Astrocyte (in vitro differentiated cells and primary cell): Measurements from ENCODE around the gene SRGAP1. TPM values are rescaled to one million over a fixed set of nuclear protein-coding genes. Genes with fewer than 3 reads are reported as not detected.
"Not testable (repeated sequence)": the region's sequence is repeated elsewhere in the genome, so short reads cannot be mapped to it uniquely, and the experiment has no call there.

Experiments used
- DNase-seq: peaks from one replicate; pipeline ENCODE4 v3.0.0-alpha.2; 2010; ENCODE audit warnings: low read depth
- FAIRE-seq: peaks from 2 replicates; lab custom pipeline; 2011; peaks lifted over from hg19 to GRCh38; lab: Jason Lieb, UNC
- H2AFZ ChIP-seq: 2 replicates; pipeline ENCODE4 v1.6.0; 2012; ENCODE audit warnings: low read depth, low read length, inconsistent platforms
- H3K27ac ChIP-seq: 2 replicates; pipeline ENCODE4 v1.5.1; 2011; ENCODE audit warnings: low read depth, low read length, inconsistent platforms
- H3K27me3 ChIP-seq: 2 replicates; pipeline ENCODE4 v1.6.0; 2011; ENCODE audit warnings: low read length, inconsistent platforms; ENCODE audit not compliant: insufficient read depth
- H3K36me3 ChIP-seq: 2 replicates; pipeline ENCODE4 v1.5.1; 2011; ENCODE audit warnings: low read length, inconsistent platforms; ENCODE audit not compliant: insufficient read depth
- H3K4me1 ChIP-seq: 2 replicates; pipeline ENCODE4 v1.5.1; 2011; ENCODE audit warnings: low read length, inconsistent platforms; ENCODE audit not compliant: insufficient read depth
- H3K4me2 ChIP-seq: 2 replicates; pipeline ENCODE4 v1.6.0; 2012; ENCODE audit warnings: low read length, inconsistent platforms
- H3K4me3 ChIP-seq: 2 replicates; pipeline ENCODE4 v1.5.1; 2011; ENCODE audit warnings: low read depth, mild to moderate bottlenecking, low read length, inconsistent platforms; ENCODE audit not compliant: insufficient read depth
- H3K79me2 ChIP-seq: 2 replicates; pipeline ENCODE4 v1.6.0; 2012; ENCODE audit warnings: mild to moderate bottlenecking, low read length, inconsistent platforms; ENCODE audit not compliant: insufficient read depth
- H3K9ac ChIP-seq: 2 replicates; pipeline ENCODE4 v1.6.0; 2012; ENCODE audit warnings: mild to moderate bottlenecking, low read length, inconsistent platforms
- H3K9me3 ChIP-seq: 2 replicates; pipeline ENCODE4 v1.5.1; 2012; ENCODE audit warnings: low read depth, mild to moderate bottlenecking, low read length, inconsistent platforms; ENCODE audit not compliant: insufficient read depth
- H4K20me1 ChIP-seq: 2 replicates; pipeline ENCODE4 v1.6.0; 2012; ENCODE audit warnings: low read length, inconsistent platforms; ENCODE audit not compliant: insufficient read depth
- H3K27ac Mint-ChIP-seq: one replicate; pipeline ENCODE4 v1.8.0; 2021; ENCODE audit warnings: mild to moderate bottlenecking, mixed read lengths; ENCODE audit not compliant: unreplicated experiment
- H3K27me3 Mint-ChIP-seq: one replicate; pipeline ENCODE4 v1.8.0; 2021; ENCODE audit warnings: low read depth, mixed read lengths; ENCODE audit not compliant: unreplicated experiment
- H3K36me3 Mint-ChIP-seq: one replicate; pipeline ENCODE4 v1.8.0; 2021; ENCODE audit warnings: low read depth, mixed read lengths; ENCODE audit not compliant: unreplicated experiment
- H3K4me1 Mint-ChIP-seq: one replicate; pipeline ENCODE4 v1.8.0; 2021; ENCODE audit warnings: low read depth, mixed read lengths; ENCODE audit not compliant: unreplicated experiment
- H3K4me3 Mint-ChIP-seq: one replicate; pipeline ENCODE4 v1.8.0; 2021; ENCODE audit warnings: mild to moderate bottlenecking, moderate library complexity, mixed read lengths; ENCODE audit not compliant: unreplicated experiment
- H3K9me3 Mint-ChIP-seq: one replicate; pipeline ENCODE4 v1.8.0; 2021; ENCODE audit warnings: mild to moderate bottlenecking, mixed read lengths; ENCODE audit not compliant: unreplicated experiment
- CTCF ChIP-seq: IDR thresholded peaks from 2 replicates; pipeline ENCODE4 v1.5.1; 2011; ENCODE audit warnings: low read depth, mild to moderate bottlenecking, inconsistent platforms, low read length, moderate library complexity; ENCODE audit not compliant: insufficient read depth
- EZH2 ChIP-seq: IDR thresholded peaks from 2 replicates; pipeline ENCODE4 v1.6.1; 2012; ENCODE audit warnings: mild to moderate bottlenecking, low read length, inconsistent platforms; ENCODE audit not compliant: insufficient read depth
- total RNA-seq: library from RNA; stranded (reverse); gene quantifications from 2 replicates; pipeline ENCODE4 v1.2.1, GENCODE V29; 2021

The SRGAP1 gene
- total RNA-seq, 1 donor from 2014 or later = 15.2 TPM

GRCh38 chr12:64160021-64160710 lies 315.7 kb downstream of the SRGAP1 start:
- Histone ChIP-seq H3K4me3 (no peak overlapping the region), H3K36me3 (no peaks in the 10 kb centered on the region), H3K4me2 (peak overlapping the region; percentile 22), H3K4me1 (peaks cover 4% of the 10 kb centered on the region), H4K20me1 (no peaks in the 10 kb centered on the region), H2AFZ (no peak overlapping the region), H3K27ac (no peak overlapping the region), H3K79me2 (no peaks in the 10 kb centered on the region), H3K9ac (no peak overlapping the region), H3K27me3 (no peaks in the 10 kb centered on the region), H3K9me3 (no peaks in the 10 kb centered on the region)
- Mint-ChIP-seq H3K9me3 (peaks cover 8% of the 10 kb centered on the region), H3K4me1 (peaks cover 14% of the 10 kb centered on the region), H3K36me3 (no peaks in the 10 kb centered on the region), H3K4me3 (no peak overlapping the region), H3K27me3 (no peaks in the 10 kb centered on the region), H3K27ac (peak overlapping the region; percentile 90)
- DNase-seq = no peak
- FAIRE-seq = no peak
- no peak for TF ChIP-seq EZH2
- no peak for TF ChIP-seq CTCF

DNA sequence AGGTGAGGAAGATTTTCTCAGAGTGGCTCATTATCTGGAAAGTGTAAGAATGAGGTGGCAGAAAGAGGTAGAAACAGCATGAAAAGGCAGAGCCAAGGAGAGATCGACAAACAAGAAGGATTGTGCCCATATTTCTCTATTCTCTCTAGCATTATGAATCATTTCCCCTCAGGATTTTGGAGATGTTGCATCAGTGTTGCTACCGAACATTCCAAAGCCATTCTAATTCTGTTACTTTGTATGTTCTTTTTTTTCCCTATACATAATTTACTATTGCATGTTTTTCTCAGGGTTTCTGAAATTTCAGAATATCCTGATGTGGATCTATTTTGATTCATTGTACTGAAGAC lies 316.2 kb downstream of the SRGAP1 start:
- TF ChIP-seq CTCF (no peak), EZH2 (no peak)
- Histone ChIP-seq H3K9me3 (no peaks in the 10 kb centered on the region), H2AFZ (no peak overlapping the region), H3K27ac (no peak overlapping the region), H4K20me1 (no peaks in the 10 kb centered on the region), H3K4me2 (peak overlapping the region; percentile 22), H3K9ac (no peak overlapping the region), H3K4me1 (peaks cover 4% of the 10 kb centered on the region), H3K4me3 (no peak overlapping the region), H3K27me3 (no peaks in the 10 kb centered on the region), H3K79me2 (no peaks in the 10 kb centered on the region), H3K36me3 (no peaks in the 10 kb centered on the region)
- no peaks in the 10 kb centered on the region for H3K27me3 Mint-ChIP-seq
- H3K36me3 Mint-ChIP-seq = no peaks in the 10 kb centered on the region
- H3K4me3 Mint-ChIP-seq = no peak overlapping the region
- DNase-seq = peak; percentile 44
- H3K4me1 Mint-ChIP-seq = peaks cover 14% of the 10 kb centered on the region
- peak overlapping the region; percentile 90 for H3K27ac Mint-ChIP-seq
- FAIRE-seq = peak; percentile 97
- peaks cover 13% of the 10 kb centered on the region for H3K9me3 Mint-ChIP-seq

DNA sequence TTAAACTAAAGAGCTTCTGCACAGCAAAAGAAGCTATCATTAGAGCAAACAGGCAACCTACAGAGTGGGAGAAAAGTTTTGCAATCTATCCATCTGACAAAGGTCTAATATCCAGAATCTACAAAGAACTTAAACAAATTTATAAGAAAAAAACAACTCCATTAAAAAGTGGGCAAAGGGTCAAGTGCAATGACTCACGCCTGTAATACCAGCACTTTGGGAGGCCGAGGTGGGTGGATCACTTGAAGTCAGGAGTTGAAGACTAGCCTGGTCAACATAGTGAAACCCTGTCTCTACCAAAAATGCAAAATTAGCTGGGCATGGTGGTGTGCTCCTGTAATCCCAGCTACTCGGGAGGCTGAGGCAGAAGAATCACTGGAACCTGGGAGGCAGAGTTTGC lies 322.1 kb downstream of the SRGAP1 start:
- not testable (repeated sequence) for H3K36me3 Mint-ChIP-seq, H3K4me1 Mint-ChIP-seq, H4K20me1 ChIP-seq, FAIRE-seq, DNase-seq, H3K79me2 ChIP-seq, H3K27me3 Mint-ChIP-seq, H3K27me3 ChIP-seq, H3K4me3 ChIP-seq, H3K27ac ChIP-seq, H3K27ac Mint-ChIP-seq, H3K9me3 ChIP-seq, H2AFZ ChIP-seq, H3K4me3 Mint-ChIP-seq, H3K36me3 ChIP-seq, H3K9ac ChIP-seq, H3K4me2 ChIP-seq
- H3K9me3 Mint-ChIP-seq = peaks cover 11% of the 10 kb centered on the region
- H3K4me1 ChIP-seq = peaks cover 17% of the 10 kb centered on the region

- Mint-ChIP-seq H3K4me1 (peaks cover 13% of the 10 kb centered on the region), H3K9me3 (peaks cover 11% of the 10 kb centered on the region)
- not testable (repeated sequence) for H3K27ac Mint-ChIP-seq, H4K20me1 ChIP-seq, H3K9me3 ChIP-seq, FAIRE-seq, H3K36me3 Mint-ChIP-seq, H3K36me3 ChIP-seq, H2AFZ ChIP-seq, H3K9ac ChIP-seq, H3K4me3 Mint-ChIP-seq, H3K27me3 ChIP-seq, H3K4me2 ChIP-seq, H3K27me3 Mint-ChIP-seq, H3K27ac ChIP-seq, DNase-seq, H3K4me3 ChIP-seq, H3K79me2 ChIP-seq
- H3K4me1 ChIP-seq = peaks cover 21% of the 10 kb centered on the region
Measured at GRCh38 chr12:64167041-64167440, 322.5 kb downstream of the SRGAP1 start.
